IPS-15b (cell line): ENCODE results near the gene UBE2E1.

ENCODE experiments used
- H3K27me3 ChIP-seq: one replicate; pipeline ENCODE4 v1.6.1; 2013; ENCODE audit warnings: low read length; ENCODE audit not compliant: control insufficient read depth, insufficient read depth
- H3K36me3 ChIP-seq: one replicate; pipeline ENCODE4 v1.6.1; 2013; ENCODE audit warnings: low read length; ENCODE audit not compliant: control insufficient read depth, insufficient read depth
- H3K4me1 ChIP-seq: one replicate; pipeline ENCODE4 v1.6.1; 2013; ENCODE audit warnings: mild to moderate bottlenecking, low read length; ENCODE audit not compliant: control insufficient read depth, insufficient read depth
- H3K4me3 ChIP-seq: one replicate; pipeline ENCODE4 v1.5.1; 2013; ENCODE audit warnings: low read depth, low read length
- H3K9ac ChIP-seq: one replicate; pipeline ENCODE4 v1.6.1; 2013; ENCODE audit warnings: low read depth, mild to moderate bottlenecking, low read length
- H3K9me3 ChIP-seq: one replicate; pipeline ENCODE4 v1.6.1; 2013; ENCODE audit warnings: mild to moderate bottlenecking, low read length; ENCODE audit not compliant: control insufficient read depth, insufficient read depth

UBE2E1 gene

GRCh38 chr3:23776352-23776891, 29.3 kb upstream of the UBE2E1 start:
- Histone ChIP-seq H3K9me3 (no peaks in the 10 kb centered on the region), H3K4me1 (no peaks in the 10 kb centered on the region), H3K4me3 (no peak overlapping the region), H3K27me3 (no peaks in the 10 kb centered on the region), H3K36me3 (no peaks in the 10 kb centered on the region), H3K9ac (no peak overlapping the region)

GRCh38 chr3:23778446-23778845, 27.3 kb upstream of the UBE2E1 start:
- Histone ChIP-seq H3K27me3 (no peaks in the 10 kb centered on the region), H3K36me3 (no peaks in the 10 kb centered on the region), H3K9me3 (no peaks in the 10 kb centered on the region), H3K9ac (no peak overlapping the region), H3K4me3 (no peak overlapping the region), H3K4me1 (no peaks in the 10 kb centered on the region)

DNA sequence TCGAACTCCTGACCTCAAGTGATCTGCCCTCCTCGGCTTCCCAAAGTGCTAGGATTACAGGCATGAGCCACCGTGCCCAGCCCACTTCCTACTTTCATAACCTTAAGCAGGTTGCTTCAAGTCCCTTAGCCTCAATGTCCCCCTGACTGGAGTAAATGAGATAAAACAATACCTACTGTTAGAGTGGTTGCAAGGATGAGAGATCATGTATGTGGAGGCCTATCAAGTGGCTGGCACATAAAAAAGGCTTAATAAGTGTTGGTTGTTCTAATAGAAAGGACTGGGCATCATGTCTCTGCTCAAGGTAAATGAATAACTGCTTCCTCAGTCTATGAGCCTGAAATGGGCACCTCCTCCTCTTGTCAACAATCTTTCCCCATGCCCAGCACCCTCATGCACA, 25.9 kb upstream of the UBE2E1 start:
- no peaks in the 10 kb centered on the region for H3K9me3 ChIP-seq
- no peak overlapping the region for H3K9ac ChIP-seq
- no peaks in the 10 kb centered on the region for H3K27me3 ChIP-seq
- no peaks in the 10 kb centered on the region for H3K4me1 ChIP-seq
- no peak overlapping the region for H3K4me3 ChIP-seq
- H3K36me3 ChIP-seq: no peaks in the 10 kb centered on the region

DNA sequence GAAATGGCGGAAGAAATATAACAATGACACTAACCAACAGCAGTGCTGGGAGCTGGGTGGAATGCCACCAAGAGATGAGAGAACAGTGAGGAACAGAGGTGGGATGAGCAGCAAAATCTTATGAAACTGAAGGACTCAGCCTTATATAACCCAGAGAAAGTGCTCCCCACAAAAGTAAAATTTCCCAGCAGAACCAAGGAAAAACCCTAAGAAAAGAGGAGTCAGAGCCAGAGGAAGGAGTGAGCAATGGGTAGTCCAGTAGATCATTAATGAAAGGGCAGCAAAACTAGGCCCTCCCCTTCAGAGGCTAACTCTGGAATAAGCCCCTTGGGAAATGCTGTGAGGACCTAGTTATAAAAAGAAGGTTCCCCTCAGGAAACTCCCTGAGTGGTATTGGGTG, 24.7 kb upstream of the UBE2E1 start:
- no peaks in the 10 kb centered on the region for H3K9me3 ChIP-seq
- no peaks in the 10 kb centered on the region for H3K36me3 ChIP-seq
- H3K9ac ChIP-seq: no peak overlapping the region
- H3K4me3 ChIP-seq: no peak overlapping the region
- no peaks in the 10 kb centered on the region for H3K4me1 ChIP-seq
- H3K27me3 ChIP-seq: no peaks in the 10 kb centered on the region

GRCh38 chr3:23781871-23782270, 23.9 kb upstream of the UBE2E1 start:
- no peaks in the 10 kb centered on the region for H3K9me3 ChIP-seq
- no peak overlapping the region for H3K9ac ChIP-seq
- no peaks in the 10 kb centered on the region for H3K4me1 ChIP-seq
- no peaks in the 10 kb centered on the region for H3K36me3 ChIP-seq
- H3K27me3 ChIP-seq: no peaks in the 10 kb centered on the region
- no peak overlapping the region for H3K4me3 ChIP-seq

GRCh38 chr3:23785097-23785645, 20.6 kb upstream of the UBE2E1 start:
- Histone ChIP-seq H3K9ac (no peak overlapping the region), H3K9me3 (no peaks in the 10 kb centered on the region), H3K4me3 (no peak overlapping the region), H3K4me1 (no peaks in the 10 kb centered on the region), H3K36me3 (no peaks in the 10 kb centered on the region), H3K27me3 (no peaks in the 10 kb centered on the region)

GRCh38 chr3:23785882-23786281, 19.9 kb upstream of the UBE2E1 start:
- no peaks in the 10 kb centered on the region for H3K4me1 ChIP-seq

GRCh38 chr3:23791678-23792077, 14.1 kb upstream of the UBE2E1 start:
- no peaks in the 10 kb centered on the region for H3K4me1 ChIP-seq
- H3K36me3 ChIP-seq: no peaks in the 10 kb centered on the region
- H3K9ac ChIP-seq: no peak overlapping the region
- H3K27me3 ChIP-seq: no peaks in the 10 kb centered on the region
- H3K4me3 ChIP-seq: no peak overlapping the region
- no peaks in the 10 kb centered on the region for H3K9me3 ChIP-seq

More at GRCh38 chr3:23785882-23786281, 19.9 kb upstream of the UBE2E1 start:
- Histone ChIP-seq H3K9me3 (no peaks in the 10 kb centered on the region), H3K9ac (no peak overlapping the region), H3K27me3 (no peaks in the 10 kb centered on the region), H3K4me3 (no peak overlapping the region), H3K36me3 (no peaks in the 10 kb centered on the region)

DNA sequence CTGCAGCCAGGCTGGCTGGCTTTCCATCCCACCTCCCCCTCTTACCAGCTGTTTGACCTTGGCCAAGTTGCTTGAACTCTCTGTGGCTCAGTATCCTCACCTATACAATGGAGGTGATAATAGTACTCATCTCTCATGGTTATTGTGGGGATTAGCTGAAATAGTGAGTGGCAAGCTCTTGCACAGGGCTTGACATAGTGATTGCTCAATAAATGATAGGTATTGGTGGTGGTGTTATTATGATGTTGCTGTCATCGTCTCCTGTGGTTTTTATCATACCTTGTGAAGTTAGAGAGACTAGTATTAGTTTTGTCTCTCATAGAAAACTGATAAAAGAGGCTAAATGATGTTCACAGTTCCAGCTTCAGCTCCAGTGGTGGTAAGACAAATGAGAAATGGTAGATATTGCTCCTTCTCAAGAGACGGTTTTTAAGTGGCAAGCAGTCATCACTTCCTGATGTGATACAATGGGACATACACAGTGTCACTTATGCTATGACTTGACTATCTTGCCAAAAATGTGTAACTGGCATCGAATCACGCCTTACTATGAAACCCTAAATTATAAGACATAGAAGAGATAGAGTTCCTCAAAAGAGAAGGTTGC, 12.1 kb upstream of the UBE2E1 start:
- Histone ChIP-seq H3K9me3 (no peaks in the 10 kb centered on the region), H3K27me3 (no peaks in the 10 kb centered on the region), H3K4me1 (no peaks in the 10 kb centered on the region), H3K9ac (no peak overlapping the region), H3K36me3 (no peaks in the 10 kb centered on the region), H3K4me3 (no peak overlapping the region)

GRCh38 chr3:23795096-23795495, 10.7 kb upstream of the UBE2E1 start:
- Histone ChIP-seq H3K36me3 (no peaks in the 10 kb centered on the region), H3K9me3 (no peaks in the 10 kb centered on the region), H3K4me1 (no peaks in the 10 kb centered on the region), H3K27me3 (no peaks in the 10 kb centered on the region), H3K9ac (no peak overlapping the region), H3K4me3 (no peak overlapping the region)

DNA sequence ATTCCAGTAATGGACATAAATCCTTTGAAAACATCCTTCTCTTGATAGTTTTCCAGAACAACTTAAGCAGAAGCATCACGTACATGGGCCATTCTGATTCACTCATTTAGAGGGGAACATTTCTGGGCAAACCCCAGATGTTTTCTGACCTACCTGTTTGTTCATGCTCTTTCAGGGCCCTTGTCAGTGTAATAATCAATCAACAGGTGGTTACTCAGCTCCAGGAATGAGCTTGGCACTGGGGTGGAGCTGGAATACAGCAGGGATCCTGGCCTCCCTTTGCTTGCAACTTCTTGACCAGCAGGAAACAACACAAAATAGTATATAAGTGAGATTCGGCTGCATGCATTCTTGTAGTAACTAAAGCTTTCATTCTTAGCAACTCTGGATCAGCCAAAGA, 9.2 kb upstream of the UBE2E1 start:
- Histone ChIP-seq H3K4me1 (no peaks in the 10 kb centered on the region), H3K4me3 (no peak overlapping the region), H3K27me3 (no peaks in the 10 kb centered on the region), H3K9me3 (no peaks in the 10 kb centered on the region), H3K9ac (no peak overlapping the region), H3K36me3 (no peaks in the 10 kb centered on the region)

- Histone ChIP-seq H3K4me1 (peaks cover 2% of the 10 kb centered on the region), H3K36me3 (no peaks in the 10 kb centered on the region), H3K4me3 (no peak overlapping the region), H3K27me3 (no peaks in the 10 kb centered on the region), H3K9me3 (no peaks in the 10 kb centered on the region), H3K9ac (no peak overlapping the region)
Measured at GRCh38 chr3:23797491-23797890, 8.3 kb upstream of the UBE2E1 start.
